GM23248 (cell line): Measurements from ENCODE around the gene FNDC11.

ENCODE experiments used
- EZH2 ChIP-seq: fragments of 200-600 bp; sonication (generic); IDR thresholded peaks from 2 replicates; pipeline ENCODE4 v1.6.1; 2018; ENCODE audit warnings: antibody characterized with exemption, mild to moderate bottlenecking; ENCODE audit not compliant: insufficient read depth, poor library complexity, severe bottlenecking
- EZH2phosphoT487 ChIP-seq: fragments of 200-600 bp; sonication (generic); IDR thresholded peaks from 2 replicates; pipeline ENCODE4 v1.6.1; 2018; ENCODE audit warnings: antibody characterized with exemption, moderate library complexity, mild to moderate bottlenecking, low read depth; ENCODE audit not compliant: insufficient read depth

GRCh38 chr20:63568170-63568981 is 14.4 kb downstream of the FNDC11 start:
- TF ChIP-seq EZH2 = no peak
- TF ChIP-seq EZH2phosphoT487 = no peak
